Hypothalamus (tissue), 51 donors: Measurements from ENCODE around the gene PAIP2.
"Not testable (repeated sequence)": the region's sequence is repeated elsewhere in the genome, so short reads cannot be mapped to it uniquely, and the experiment has no call there.

ENCODE experiments used
- DNase-seq, 51 donors: peaks; one replicate each; lab custom pipeline; 2025; lab: John Stamatoyannopoulos, UW

The PAIP2 gene

GRCh38 chr5:139407517-139407916, 65.9 kb downstream of the PAIP2 start:
- no peak for DNase-seq

- DNase-seq: no peak
Measured at GRCh38 chr5:139408191-139408590, 66.5 kb downstream of the PAIP2 start.

- DNase-seq: not testable (repeated sequence)
Measured at GRCh38 chr5:139409116-139409515, 67.5 kb downstream of the PAIP2 start.

- DNase-seq: peak in 1 of 51 donors; percentile 18
Measured at GRCh38 chr5:139410121-139410992, 68.7 kb downstream of the PAIP2 start.

- DNase-seq: no peak
Measured at GRCh38 chr5:139410993-139411828, 69.6 kb downstream of the PAIP2 start.

GRCh38 chr5:139413153-139413552, 71.5 kb downstream of the PAIP2 start:
- DNase-seq: no peak

- no peak for DNase-seq
Measured at GRCh38 chr5:139413963-139414362, 72.3 kb downstream of the PAIP2 start.

GRCh38 chr5:139414581-139415130, 73.0 kb downstream of the PAIP2 start:
- peak in 12 of 51 donors; percentile 19 to 55 (median 39) for DNase-seq

- DNase-seq: peak in 49 of 51 donors; percentile 14 to 94 (median 68)
Measured at GRCh38 chr5:139415221-139415861, 73.7 kb downstream of the PAIP2 start.

GRCh38 chr5:139415869-139416268, 74.2 kb downstream of the PAIP2 start:
- DNase-seq: no peak

GRCh38 chr5:139416651-139417050, 75.0 kb downstream of the PAIP2 start:
- no peak for DNase-seq

- peak in 2 of 51 donors; percentile 21 to 32 for DNase-seq
Measured at GRCh38 chr5:139417214-139417613, 75.6 kb downstream of the PAIP2 start.

GRCh38 chr5:139418793-139419192, 77.1 kb downstream of the PAIP2 start:
- DNase-seq: no peak
